ENCODE results near the gene FIP1L1.

FIP1L1 gene

GRCh38 chr4:53479736-53480525 is 102.5 kb downstream of the FIP1L1 start:
- H3K9ac ChIP-seq (ENCODE audit: low read depth, low read length, poor library complexity, severe bottlenecking), result no peak overlapping the region
- no peaks in the 10 kb centered on the region for H3F3A ChIP-seq (ENCODE audit: low read depth)
- no peaks in the 10 kb centered on the region for H3K27me3 ChIP-seq (ENCODE audit: insufficient read depth, low read length, poor library complexity, severe bottlenecking)
- H3K79me2 ChIP-seq (ENCODE audit: insufficient read depth, low read length), result no peaks in the 10 kb centered on the region
- H2AFZ ChIP-seq (ENCODE audit: low read length), result no peak overlapping the region
- H3K4me1 ChIP-seq (ENCODE audit: insufficient read depth, low read length, poor library complexity, severe bottlenecking), result no peaks in the 10 kb centered on the region
- no peaks in the 10 kb centered on the region for H3K36me3 ChIP-seq (ENCODE audit: insufficient read depth, low read length)
- no peak overlapping the region for H3K4me3 ChIP-seq (ENCODE audit: low read length, poor library complexity, severe bottlenecking)
- no peaks in the 10 kb centered on the region for H4K20me1 ChIP-seq (ENCODE audit: insufficient read depth, low read length, poor library complexity, severe bottlenecking)
- H3K9me2 ChIP-seq (replicated peaks; ENCODE audit: low read depth, low read length), result no peaks in the 10 kb centered on the region
- no peak overlapping the region for H3K4me2 ChIP-seq (ENCODE audit: low read depth, low read length, poor library complexity, severe bottlenecking)
- TF ChIP-seq EZH2phosphoT487 (IDR thresholded peaks at IDR 0.05; ENCODE audit: borderline replicate concordance) (no peak), CTCF (conservative IDR thresholded peaks at IDR 0.05; ENCODE audit: low read length) (no peak)
- H3K9me3 ChIP-seq (ENCODE audit: insufficient read depth, low read depth, low read length), result no peaks in the 10 kb centered on the region

DNA sequence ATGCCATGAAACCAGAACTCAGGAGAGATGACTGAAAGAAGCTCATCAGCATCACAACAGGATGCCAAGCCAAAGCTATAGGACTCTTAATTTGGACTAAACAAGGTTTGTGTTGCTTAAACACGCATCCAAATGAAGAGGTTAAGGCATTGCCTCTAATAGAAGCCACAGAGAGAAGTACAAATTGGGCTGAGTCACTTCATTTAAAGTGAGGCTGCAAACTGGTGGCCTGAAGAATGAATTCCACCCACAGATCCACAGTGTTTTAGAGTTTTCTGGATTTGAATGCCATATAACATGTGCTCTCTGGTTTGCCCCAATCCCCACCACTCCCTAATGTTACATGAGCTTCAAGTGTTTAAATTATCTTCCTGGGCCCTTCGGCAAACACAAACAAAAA is 103.5 kb downstream of the FIP1L1 start:
- Histone ChIP-seq H3F3A (ENCODE audit: low read depth) (no peaks in the 10 kb centered on the region), H3K4me1 (ENCODE audit: insufficient read depth, low read length, poor library complexity, severe bottlenecking) (no peaks in the 10 kb centered on the region), H3K9me2 (replicated peaks; ENCODE audit: low read depth, low read length) (no peaks in the 10 kb centered on the region), H4K20me1 (ENCODE audit: insufficient read depth, low read length, poor library complexity, severe bottlenecking) (no peaks in the 10 kb centered on the region), H3K27me3 (ENCODE audit: insufficient read depth, low read length, poor library complexity, severe bottlenecking) (no peaks in the 10 kb centered on the region), H3K36me3 (ENCODE audit: insufficient read depth, low read length) (no peaks in the 10 kb centered on the region), H3K4me2 (ENCODE audit: low read depth, low read length, poor library complexity, severe bottlenecking) (no peak overlapping the region), H3K79me2 (ENCODE audit: insufficient read depth, low read length) (no peaks in the 10 kb centered on the region), H3K4me3 (ENCODE audit: low read length, poor library complexity, severe bottlenecking) (no peak overlapping the region), H3K9me3 (ENCODE audit: insufficient read depth, low read depth, low read length) (no peaks in the 10 kb centered on the region), H3K9ac (ENCODE audit: low read depth, low read length, poor library complexity, severe bottlenecking) (no peak overlapping the region), H2AFZ (ENCODE audit: low read length) (no peak overlapping the region)
- no peak for TF ChIP-seq EZH2phosphoT487 (IDR thresholded peaks at IDR 0.05; ENCODE audit: borderline replicate concordance)
- no peak for TF ChIP-seq CTCF (conservative IDR thresholded peaks at IDR 0.05; ENCODE audit: low read length)

DNA sequence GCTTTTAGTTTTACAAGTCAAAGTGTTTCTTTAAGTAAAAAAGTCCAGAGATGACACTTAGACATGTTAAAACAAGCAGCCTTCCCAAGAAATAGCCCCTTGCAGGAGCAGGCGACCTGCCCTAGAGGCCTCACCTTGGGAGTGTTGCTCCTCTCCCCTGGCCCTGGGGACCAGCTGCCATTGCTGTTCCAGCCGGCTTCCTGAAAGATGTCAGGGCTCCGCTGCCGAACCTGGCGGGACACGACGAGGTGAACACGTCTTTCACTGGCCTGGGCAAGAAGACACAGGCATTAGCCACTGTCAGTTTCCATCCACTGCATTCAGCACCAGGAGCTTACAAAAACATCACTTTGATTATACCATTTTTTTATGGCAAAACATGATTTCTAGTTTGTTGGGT is 104.1 kb downstream of the FIP1L1 start:
- Histone ChIP-seq H3K4me1 (ENCODE audit: insufficient read depth, low read length, poor library complexity, severe bottlenecking) (no peaks in the 10 kb centered on the region), H3K4me2 (ENCODE audit: low read depth, low read length, poor library complexity, severe bottlenecking) (no peak overlapping the region), H3K9me3 (ENCODE audit: insufficient read depth, low read depth, low read length) (no peaks in the 10 kb centered on the region), H3K36me3 (ENCODE audit: insufficient read depth, low read length) (no peaks in the 10 kb centered on the region), H3K9me2 (replicated peaks; ENCODE audit: low read depth, low read length) (no peaks in the 10 kb centered on the region), H3K4me3 (ENCODE audit: low read length, poor library complexity, severe bottlenecking) (no peak overlapping the region), H3K27me3 (ENCODE audit: insufficient read depth, low read length, poor library complexity, severe bottlenecking) (no peaks in the 10 kb centered on the region), H3K9ac (ENCODE audit: low read depth, low read length, poor library complexity, severe bottlenecking) (no peak overlapping the region), H3F3A (ENCODE audit: low read depth) (no peaks in the 10 kb centered on the region), H2AFZ (ENCODE audit: low read length) (no peak overlapping the region), H3K79me2 (ENCODE audit: insufficient read depth, low read length) (no peaks in the 10 kb centered on the region), H4K20me1 (ENCODE audit: insufficient read depth, low read length, poor library complexity, severe bottlenecking) (no peaks in the 10 kb centered on the region)
- TF ChIP-seq EZH2phosphoT487 (IDR thresholded peaks at IDR 0.05; ENCODE audit: borderline replicate concordance) (no peak), CTCF (conservative IDR thresholded peaks at IDR 0.05; ENCODE audit: low read length) (no peak)

Data from Loucy (cell line).